K562 (cell line): Measurements from ENCODE around the gene COPS6. TPM values are rescaled to one million over a fixed set of nuclear protein-coding genes. Genes with fewer than 3 reads are reported as not detected.
A peak's percentile ranks its signal among the peaks of the same experiment; 100 is the strongest.

Experiments
- MCM5 ChIP-seq: fragments of 450-650 bp; IDR thresholded peaks from 2 replicates; pipeline ENCODE4 v1.6.1; 2016; ENCODE audit warnings: low read depth
- RNF2 ChIP-seq: sonication (generic); IDR thresholded peaks from 2 replicates; pipeline ENCODE4 v1.6.1; 2016
- TCF7 ChIP-seq: sonication (generic); IDR thresholded peaks from 2 replicates; pipeline ENCODE4 v1.6.1; 2016; ENCODE audit warnings: antibody characterized with exemption, borderline replicate concordance
- U2AF1 ChIP-seq: fragments of 200-400 bp; formaldehyde crosslinking; optimal IDR thresholded peaks from 2 replicates; pipeline ENCODE3; 2017; ENCODE audit warnings: mild to moderate bottlenecking, low read depth, low read length, moderate library complexity
- UBTF ChIP-seq, 2 experiments: IDR thresholded peaks; 2 replicates each; pipeline ENCODE4 v1.6.1; 2012; ENCODE audit warnings: improper control_type of control experiment in 2 of 2, low read depth in 2 of 2, low read length in 2 of 2, borderline replicate concordance in 1 of 2
- ZNF280B ChIP-seq: fragments of 250-450 bp; sonication (Bioruptor Pico); IDR thresholded peaks from 2 replicates; pipeline ENCODE4 v1.5.1; 2021; ENCODE audit warnings: mild to moderate bottlenecking
- polyA plus RNA-seq, 8 experiments: library from polyadenylated mRNA; depleted of rRNA in 4 of 8; stranded (reverse) in 5 of 8; unstranded in 3 of 8; fragments of >200 nt; fragmentation: Nextera tagmentation in 2 of 8; fragmentation: Illumina TruSeq in 1 of 8; extraction: Ambion mirVana in 2 of 8; extraction: Trizol in 1 of 8; gene quantifications; 2 replicates each; pipeline versions ENCODE4 v1.2.1 to v1.2.3, GENCODE V29; 2011 to 2014; ENCODE audit warnings: inconsistent platforms in 1 of 8, missing spikeins in 1 of 8
- total RNA-seq, 7 experiments: library from RNA; depleted of rRNA in 6 of 7; stranded (reverse); fragments of >200 nt in 6 of 7; fragmentation: Illumina TruSeq in 2 of 7; extraction: Trizol in 2 of 7; gene quantifications; 2 replicates each; pipeline versions ENCODE4 v1.2.1 to v1.2.3, GENCODE V29; 2011 to 2021; ENCODE audit warnings: low replicate concordance in 1 of 7
- TF ChIP-seq, protein P1 (sequence below): fragments of 250-450 bp; sonication (Bioruptor Pico); IDR thresholded peaks from 2 replicates; pipeline ENCODE4 v1.8.0; 2021; ENCODE audit warnings: moderate library complexity, mild to moderate bottlenecking, inconsistent platforms

COPS6 gene
- total and polyA plus RNA-seq, 9 of the 15 experiments (the other 6 are each of a cell fraction or from before 2014, with no cell fraction given), result 63.0 to 331 (median 168) TPM

- TF ChIP-seq UBTF (IDR thresholded peaks at IDR 0.05; ENCODE audit: borderline replicate concordance in 1 of 2, low read depth in 2 of 2, low read length in 2 of 2), result peak; percentile 25 to 59; a peak in 1 of 4 replicates
- TF ChIP-seq, protein P1, sequence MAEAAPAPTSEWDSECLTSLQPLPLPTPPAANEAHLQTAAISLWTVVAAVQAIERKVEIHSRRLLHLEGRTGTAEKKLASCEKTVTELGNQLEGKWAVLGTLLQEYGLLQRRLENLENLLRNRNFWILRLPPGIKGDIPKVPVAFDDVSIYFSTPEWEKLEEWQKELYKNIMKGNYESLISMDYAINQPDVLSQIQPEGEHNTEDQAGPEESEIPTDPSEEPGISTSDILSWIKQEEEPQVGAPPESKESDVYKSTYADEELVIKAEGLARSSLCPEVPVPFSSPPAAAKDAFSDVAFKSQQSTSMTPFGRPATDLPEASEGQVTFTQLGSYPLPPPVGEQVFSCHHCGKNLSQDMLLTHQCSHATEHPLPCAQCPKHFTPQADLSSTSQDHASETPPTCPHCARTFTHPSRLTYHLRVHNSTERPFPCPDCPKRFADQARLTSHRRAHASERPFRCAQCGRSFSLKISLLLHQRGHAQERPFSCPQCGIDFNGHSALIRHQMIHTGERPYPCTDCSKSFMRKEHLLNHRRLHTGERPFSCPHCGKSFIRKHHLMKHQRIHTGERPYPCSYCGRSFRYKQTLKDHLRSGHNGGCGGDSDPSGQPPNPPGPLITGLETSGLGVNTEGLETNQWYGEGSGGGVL (CRISPR knock-in tag), result no peak
- TF ChIP-seq MCM5, result no peak
- TF ChIP-seq RNF2, result no peak
- TF ChIP-seq U2AF1, result no peak
- no peak for TF ChIP-seq ZNF280B (CRISPR knock-in tag)
- TF ChIP-seq TCF7, result no peak
Measured at GRCh38 chr7:100049441-100050291, 39.1 kb upstream of the COPS6 start, which contains the start of gene ZSCAN21 (continued).
